Measurements from ENCODE around the gene ATP8B1. TPM values are rescaled to one million over a fixed set of nuclear protein-coding genes. Genes with fewer than 3 reads are reported as not detected.

ATP8B1 gene
- total and polyA plus RNA-seq, 9 of the 15 experiments (the other 6 are each of a cell fraction or from before 2014, with no cell fraction given) = 0.01 to 0.22 (median 0.03) TPM; not detected in 3

DNA sequence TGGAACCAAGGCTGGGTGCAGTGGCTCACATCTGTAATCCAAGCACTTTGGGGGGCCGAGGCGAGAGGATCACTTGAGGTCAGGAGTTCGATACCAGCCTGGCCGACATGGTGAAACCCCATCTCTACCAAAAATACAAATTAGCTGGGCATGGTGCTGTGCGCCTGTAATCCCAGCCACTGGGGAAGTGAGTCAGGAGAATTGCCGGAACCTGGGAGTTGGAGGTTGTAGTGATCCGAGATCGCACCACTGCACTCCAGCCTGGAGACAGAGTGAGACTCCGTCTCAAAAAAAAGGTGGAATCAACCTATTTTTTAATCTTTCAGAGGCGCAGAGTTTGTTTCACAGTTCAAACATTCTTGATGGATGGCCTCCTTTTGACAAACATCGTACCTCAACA is 24.5 kb upstream of the ATP8B1 start:
- Histone ChIP-seq H3K36me3 (ENCODE audit: control insufficient read depth, insufficient read depth, low read length) (no peaks in the 10 kb centered on the region), H3K9me3 (replicated peaks; ENCODE audit: control insufficient read depth, insufficient read depth, low read depth, low read length) (0 out of 2 replicates have a peak, but pooled peaks cover 2% of the 10 kb centered on the region), H3K4me3 (no peak overlapping the region), H3K27ac (ENCODE audit: extremely low read depth, low read depth, low read length) (no peak overlapping the region), H4K20me1 (replicated peaks; ENCODE audit: control insufficient read depth, insufficient read depth, low read length) (no peaks in the 10 kb centered on the region), H2AFZ (ENCODE audit: low read depth, low read length) (no peak overlapping the region), H3K27me3 (ENCODE audit: control insufficient read depth in 2 of 2, insufficient read depth in 2 of 2, low read length in 2 of 2) (no peaks in the 10 kb centered on the region), H3K9me1 (ENCODE audit: control insufficient read depth, insufficient read depth, low read length) (no peaks in the 10 kb centered on the region), H3K9ac (ENCODE audit: insufficient read depth in 1 of 2, low read depth in 2 of 2, low read length in 2 of 2) (no peak overlapping the region), H3K4me2 (ENCODE audit: insufficient read depth, low read length) (no peak overlapping the region), H3K4me1 (replicated peaks in 1 of 2; ENCODE audit: control insufficient read depth in 2 of 2, insufficient read depth in 2 of 2, low read length in 2 of 2) (no peaks in the 10 kb centered on the region; a peak in 2 of 5 replicates), H3K79me2 (ENCODE audit: control insufficient read depth, insufficient read depth, low read length) (no peaks in the 10 kb centered on the region)
- TF ChIP-seq NR3C1 (CRISPR knock-in tag; IDR thresholded peaks at IDR 0.05) (no peak), RUNX1 (IDR thresholded peaks at IDR 0.05; ENCODE audit: low read depth) (no peak)
- FAIRE-seq (no peak), ATAC-seq (no peak), DNase-seq (ENCODE audit: extremely low read depth in 1 of 4, low spot score in 3 of 4) (no peak)
- WGBS (ENCODE audit: insufficient coverage, low coverage, missing lambda C conversion rate) = 55% methylated on average over 11 of the region's 11 CpGs
- no TSS peak for BruUV-seq (replicated peaks)
- CTCF ChIA-PET (ENCODE audit: low intra/inter-chr PET ratio) = no interaction called here
- POLR2A ChIA-PET = interaction anchor here (0.6 kb wide), 1 partner anchor 10 kb away, joined by 4 read pairs; no protein-coding TSS in a partner anchor
- intact Hi-C loops (cut with micrococcal nuclease) (no loop called here), in situ Hi-C loops (cut with MboI) (no loop called here)

DNA sequence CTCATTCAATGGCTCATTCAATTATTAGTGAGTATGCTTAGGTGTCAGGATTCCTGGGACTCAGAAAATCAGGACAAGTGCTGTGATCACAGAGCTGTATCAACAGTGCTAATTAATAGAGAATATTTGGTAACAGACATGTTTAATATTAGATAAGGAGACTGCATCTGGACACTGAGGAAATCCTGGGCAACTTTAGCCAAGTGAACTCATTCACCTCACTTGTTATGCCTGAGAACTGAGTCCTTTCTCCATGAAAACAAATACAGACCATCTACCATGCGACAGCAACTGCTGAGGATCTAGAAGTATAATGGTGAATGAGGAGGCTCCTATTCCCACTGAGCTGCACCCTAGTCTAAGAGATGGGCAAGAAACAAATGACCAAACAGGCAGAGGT is 23.1 kb upstream of the ATP8B1 start:
- 22% methylated on average over 1 of the region's 1 CpG for WGBS (ENCODE audit: insufficient coverage, low coverage, missing lambda C conversion rate)
- H3K9me3 ChIP-seq (replicated peaks; ENCODE audit: control insufficient read depth, insufficient read depth, low read depth, low read length) = no peaks in the 10 kb centered on the region
- no TSS peak for BruUV-seq (replicated peaks)
- no peak overlapping the region for H2AFZ ChIP-seq (ENCODE audit: low read depth, low read length)
- H3K9ac ChIP-seq (ENCODE audit: insufficient read depth in 1 of 2, low read depth in 2 of 2, low read length in 2 of 2) = no peak overlapping the region
- H3K4me1 ChIP-seq (replicated peaks in 1 of 2; ENCODE audit: control insufficient read depth in 2 of 2, insufficient read depth in 2 of 2, low read length in 2 of 2) = no peaks in the 10 kb centered on the region; a peak in 2 of 5 replicates
- H3K4me3 ChIP-seq = no peak overlapping the region
- intact Hi-C loops (cut with micrococcal nuclease) = no loop called here
- no peaks in the 10 kb centered on the region for H3K36me3 ChIP-seq (ENCODE audit: control insufficient read depth, insufficient read depth, low read length)
- no peak for FAIRE-seq
- H3K4me2 ChIP-seq (ENCODE audit: insufficient read depth, low read length) = no peak overlapping the region
- ChIA-PET POLR2A (interaction anchor here (1.0 kb wide), 1 partner anchor 9 kb away, joined by 4 read pairs; no protein-coding TSS in a partner anchor), CTCF (ENCODE audit: low intra/inter-chr PET ratio) (no interaction called here)
- no peak overlapping the region for H3K27ac ChIP-seq (ENCODE audit: extremely low read depth, low read depth, low read length)
- ATAC-seq = no peak
- no peaks in the 10 kb centered on the region for H3K9me1 ChIP-seq (ENCODE audit: control insufficient read depth, insufficient read depth, low read length)
- no peaks in the 10 kb centered on the region for H4K20me1 ChIP-seq (replicated peaks; ENCODE audit: control insufficient read depth, insufficient read depth, low read length)
- H3K27me3 ChIP-seq (ENCODE audit: control insufficient read depth in 2 of 2, insufficient read depth in 2 of 2, low read length in 2 of 2) = no peaks in the 10 kb centered on the region
- in situ Hi-C loops (cut with MboI) = no loop called here
- H3K79me2 ChIP-seq (ENCODE audit: control insufficient read depth, insufficient read depth, low read length) = no peaks in the 10 kb centered on the region
- DNase-seq (ENCODE audit: extremely low read depth in 1 of 4, low spot score in 3 of 4) = no peak
- TF ChIP-seq MAFF (IDR thresholded peaks at IDR 0.05; ENCODE audit: low read length) = no peak
- no peak for TF ChIP-seq KAT7 (CRISPR knock-in tag; IDR thresholded peaks at IDR 0.05; ENCODE audit: borderline replicate concordance)
- no peak for TF ChIP-seq NONO (IDR thresholded peaks at IDR 0.05; ENCODE audit: low read depth in 2 of 2, low read length in 1 of 2)
- no peak for TF ChIP-seq ZSCAN29 (IDR thresholded peaks at IDR 0.05)
- TF ChIP-seq GATAD2A (IDR thresholded peaks at IDR 0.05) = no peak
- TF ChIP-seq DIDO1 (tag; IDR thresholded peaks at IDR 0.05; ENCODE audit: low read depth) = no peak
- no peak for TF ChIP-seq LCOR (CRISPR knock-in tag; IDR thresholded peaks at IDR 0.05)
- TF ChIP-seq, protein P1, sequence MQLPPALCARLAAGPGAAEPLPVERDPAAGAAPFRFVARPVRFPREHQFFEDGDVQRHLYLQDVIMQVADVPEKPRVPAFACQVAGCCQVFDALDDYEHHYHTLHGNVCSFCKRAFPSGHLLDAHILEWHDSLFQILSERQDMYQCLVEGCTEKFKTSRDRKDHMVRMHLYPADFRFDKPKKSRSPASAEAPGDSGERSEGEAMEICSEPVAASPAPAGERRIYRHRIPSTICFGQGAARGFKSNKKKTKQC (CRISPR knock-in tag; IDR thresholded peaks at IDR 0.05) = no peak
- TF ChIP-seq RAD21 (CRISPR knock-in tag; conservative IDR thresholded peaks at IDR 0.05 in 1 of 2, IDR thresholded peaks at IDR 0.05 in 1 of 2) = no peak
- TF ChIP-seq WHSC1 (IDR thresholded peaks at IDR 0.05; ENCODE audit: low read length) = no peak
- no peak for TF ChIP-seq PHF8 (IDR thresholded peaks at IDR 0.05; ENCODE audit: borderline replicate concordance, low read length)
